D341Med (cell line): Measurements from ENCODE around the gene GPR176.
"Not testable (repeated sequence)": the region's sequence is repeated elsewhere in the genome, so short reads cannot be mapped to it uniquely, and the experiment has no call there.

ENCODE experiments used
- DNase-seq: peaks from one replicate; pipeline ENCODE4 v3.0.0; 2012; ENCODE audit warnings: low spot score

GPR176 gene

DNA sequence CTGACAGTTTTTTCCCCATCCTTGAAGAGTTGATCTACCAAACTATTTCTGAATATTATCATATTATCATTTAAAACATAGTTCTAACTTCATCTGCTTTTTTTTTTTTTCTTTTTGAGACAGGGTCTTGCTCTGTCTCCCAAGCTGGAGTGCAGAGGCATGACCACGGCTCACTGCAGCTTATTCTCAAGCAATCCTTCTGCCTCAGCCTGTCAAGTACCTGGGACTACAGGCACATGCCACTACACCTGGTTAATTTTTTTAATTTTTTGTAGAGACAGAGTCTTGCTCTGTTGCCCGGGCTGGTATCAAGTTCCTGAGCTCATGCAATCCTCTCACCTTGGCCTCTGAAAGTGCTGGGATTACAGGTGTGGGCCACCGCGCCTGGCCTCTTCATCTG is 15.2 kb upstream of the GPR176 start:
- DNase-seq, result no peak

GRCh38 chr15:39934397-39935071 is 14.5 kb upstream of the GPR176 start:
- no peak for DNase-seq

GRCh38 chr15:39931615-39932014 is 11.5 kb upstream of the GPR176 start:
- DNase-seq, result no peak

- no peak for DNase-seq
Observed at GRCh38 chr15:39926526-39926925, 6.5 kb upstream of the GPR176 start.

GRCh38 chr15:39925112-39925842 is 5.2 kb upstream of the GPR176 start:
- DNase-seq, result no peak

DNA sequence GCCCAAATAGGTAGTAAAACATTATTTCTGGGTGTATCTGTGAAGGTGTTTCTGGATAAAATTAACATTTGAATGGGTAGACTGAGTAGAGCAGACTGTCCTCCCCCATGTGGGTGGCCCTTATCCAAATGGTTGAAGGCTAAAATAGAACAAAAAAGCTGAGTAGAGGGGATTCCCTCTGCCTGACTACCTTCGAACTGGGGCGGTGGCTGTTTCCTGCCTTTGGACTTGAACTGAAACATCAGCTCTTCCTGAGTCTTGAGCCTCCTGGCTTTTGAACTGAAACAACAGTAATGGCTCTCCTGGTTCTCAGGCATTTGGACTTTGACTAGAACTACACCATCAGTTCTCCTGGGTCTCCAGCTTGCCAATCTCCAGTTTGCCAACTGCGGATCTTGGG is 4.4 kb upstream of the GPR176 start:
- DNase-seq, result no peak

GRCh38 chr15:39922462-39923092 is 2.5 kb upstream of the GPR176 start:
- DNase-seq, result peak; percentile 33

DNA sequence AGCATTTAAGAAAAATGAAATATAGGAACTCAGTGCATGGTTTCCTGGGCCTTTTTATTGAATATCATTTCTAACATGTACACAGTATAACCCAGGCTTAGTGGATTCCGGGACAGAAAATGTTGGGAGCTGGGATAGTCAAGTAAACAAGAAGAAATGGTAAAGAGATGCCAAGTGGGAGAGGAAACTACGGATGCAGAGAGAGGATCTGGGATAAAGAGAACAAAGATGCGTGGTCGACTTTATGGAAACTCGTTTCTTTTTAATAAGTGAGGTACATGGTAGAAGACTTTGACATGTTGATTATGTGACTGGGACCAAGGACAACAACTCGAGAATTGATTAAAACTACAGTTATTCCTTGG is 1.2 kb upstream of the GPR176 start:
- DNase-seq, result no peak

GRCh38 chr15:39920510-39921273 is 626 bp upstream of the GPR176 start:
- DNase-seq, result peak; percentile 96

DNA sequence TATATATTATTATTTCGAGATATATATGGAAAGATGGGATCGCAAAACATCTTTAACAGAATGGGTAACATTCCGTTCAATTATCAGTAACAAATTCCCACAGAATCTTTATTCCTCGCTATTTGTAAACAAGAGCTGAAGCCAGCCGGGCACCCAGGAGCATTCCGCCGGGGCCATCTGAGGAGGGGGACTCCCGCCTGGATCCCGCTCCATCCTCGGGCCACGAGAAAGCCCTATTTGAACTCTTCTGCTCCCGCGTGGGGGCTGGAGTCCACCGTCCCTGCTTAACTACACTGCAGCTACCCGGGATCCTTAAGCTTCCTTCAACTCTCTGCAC is 687 bp downstream of the GPR176 start:
- DNase-seq, result no peak

GRCh38 chr15:39918688-39919385 is 1.2 kb downstream of the GPR176 start:
- DNase-seq, result no peak

- DNase-seq, result no peak
Observed at GRCh38 chr15:39914977-39915376, 5.1 kb downstream of the GPR176 start.

DNA sequence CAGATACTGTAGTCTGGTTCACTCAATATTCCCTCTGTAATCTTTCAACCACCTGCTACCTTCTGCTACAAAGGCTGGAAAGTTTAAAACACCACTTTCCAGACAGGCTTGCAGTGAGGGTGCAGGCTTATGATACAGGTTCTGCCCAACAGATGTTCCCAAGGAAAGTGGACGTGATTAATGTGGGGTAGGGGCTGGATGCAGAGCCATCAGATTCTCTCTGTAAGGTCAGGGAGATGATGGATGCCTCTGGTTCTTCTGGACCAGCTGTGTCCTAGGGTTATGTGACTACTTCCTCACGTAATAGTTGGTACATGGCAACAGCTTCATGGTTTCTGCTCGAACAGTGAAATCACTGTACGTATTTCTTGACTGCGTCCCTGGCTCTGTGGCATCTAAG is 11.1 kb downstream of the GPR176 start:
- no peak for DNase-seq

DNA sequence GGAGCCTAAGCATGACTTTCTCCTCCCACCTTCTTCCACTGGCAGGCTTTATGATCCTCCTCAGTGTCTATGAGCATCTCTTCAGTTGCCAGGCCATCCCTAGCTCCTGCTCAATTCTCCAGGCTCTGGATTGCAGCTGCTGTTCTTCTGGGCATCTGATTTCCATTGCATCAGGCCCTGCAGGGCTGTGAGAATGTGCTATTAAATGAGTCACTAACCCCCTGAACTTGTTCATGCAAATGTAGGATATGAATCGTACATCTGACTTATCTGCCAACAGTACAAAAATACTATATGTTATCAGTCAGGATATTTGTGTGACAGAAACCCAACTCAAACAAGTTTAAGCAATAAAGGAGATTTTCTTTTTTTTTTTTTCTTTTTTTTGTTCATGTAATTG is 11.9 kb downstream of the GPR176 start:
- no peak for DNase-seq

- DNase-seq, result no peak
Observed at GRCh38 chr15:39907216-39907615, 12.8 kb downstream of the GPR176 start.

DNA sequence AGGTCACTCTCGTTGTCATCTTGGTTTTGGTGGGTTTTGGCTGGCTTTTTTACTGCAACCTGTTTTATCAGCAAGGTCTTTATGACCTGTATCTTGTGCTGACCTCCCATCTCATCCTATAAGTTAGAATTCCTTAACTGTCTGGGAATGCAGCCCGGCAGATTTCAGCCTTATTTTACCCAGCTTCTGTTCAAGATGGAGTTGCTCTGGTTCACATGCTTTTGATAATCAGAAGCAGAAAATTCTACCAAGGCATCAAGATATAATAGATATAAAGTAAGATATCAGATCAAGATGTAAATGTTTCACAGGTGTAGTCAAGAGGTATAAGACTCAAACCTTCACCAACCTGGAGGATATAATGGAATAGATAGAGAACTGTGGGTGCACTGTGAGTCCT is 16.0 kb downstream of the GPR176 start:
- DNase-seq, result no peak

DNA sequence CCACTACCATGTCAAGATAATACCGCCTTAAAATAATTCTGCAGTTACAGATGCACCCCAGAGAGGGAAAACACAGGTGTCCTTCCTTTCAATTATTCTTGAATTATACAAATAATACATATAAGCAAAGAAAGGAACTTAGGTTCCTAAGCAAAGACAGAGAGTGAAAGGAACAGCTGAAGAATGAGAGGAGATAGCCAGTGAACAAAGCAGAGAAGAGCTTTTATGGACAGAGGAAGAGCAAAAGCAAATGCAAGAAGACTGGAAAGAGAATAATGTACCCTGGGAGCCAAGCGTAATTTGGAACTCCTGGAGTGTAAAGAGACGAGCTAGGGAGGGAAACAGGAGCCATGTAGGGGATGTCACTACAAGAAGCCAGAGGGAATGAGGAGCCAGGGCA is 21.7 kb downstream of the GPR176 start:
- no peak for DNase-seq

GRCh38 chr15:39896846-39897245 is 23.2 kb downstream of the GPR176 start:
- DNase-seq, result no peak

DNA sequence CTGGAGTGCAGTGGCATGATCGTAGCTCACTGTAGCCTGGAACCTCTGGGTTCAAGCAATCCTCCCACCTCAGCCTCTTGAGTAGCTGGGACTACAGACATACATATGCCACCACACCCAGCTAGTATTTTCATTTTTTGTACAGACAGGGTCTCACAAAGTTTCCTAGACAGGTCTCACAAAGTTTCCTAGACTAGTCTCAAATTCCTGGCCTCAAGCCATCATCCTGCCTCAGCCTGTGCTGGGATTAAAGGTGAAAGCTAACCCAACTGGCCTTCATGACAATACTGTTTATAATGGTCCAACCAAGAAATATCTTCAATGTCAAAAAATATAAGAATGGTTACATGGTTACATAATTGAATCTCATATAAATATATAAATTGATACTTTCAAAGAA is 24.0 kb downstream of the GPR176 start:
- DNase-seq, result no peak

GRCh38 chr15:39893051-39893450 is 27.0 kb downstream of the GPR176 start:
- DNase-seq, result not testable (repeated sequence)

GRCh38 chr15:39892418-39892817 is 27.6 kb downstream of the GPR176 start:
- no peak for DNase-seq

DNA sequence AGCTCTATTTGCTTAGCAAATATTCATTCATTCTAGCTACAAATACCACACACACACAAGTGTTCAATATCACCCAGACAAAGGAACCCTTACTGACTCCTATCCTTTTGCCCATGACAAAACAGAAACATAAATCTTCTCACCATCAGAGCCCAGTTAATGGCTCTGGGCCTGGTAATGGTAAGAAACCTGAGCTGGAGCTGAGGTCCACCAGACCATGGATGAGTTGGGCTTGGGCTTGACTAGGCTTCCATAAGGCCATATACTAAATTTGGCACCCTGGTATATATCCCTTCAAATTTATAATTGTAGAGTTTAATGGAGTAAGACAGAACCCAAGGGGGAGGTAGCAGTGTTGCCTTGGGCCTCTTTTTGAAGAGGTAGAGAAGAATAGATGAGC is 29.4 kb downstream of the GPR176 start:
- DNase-seq, result no peak
